A549 (cell line): ENCODE results near the gene ATP8A2.

ENCODE experiments used
- HDAC2 ChIP-seq: fragments of 200-600 bp; sonication (generic); IDR thresholded peaks from 2 replicates; pipeline ENCODE4 v1.6.1; 2016
- HOXA7 ChIP-seq: fragments of 250-450 bp; sonication (Bioruptor Pico); IDR thresholded peaks from 2 replicates; pipeline ENCODE4 v1.5.0; 2020; ENCODE audit warnings: mild to moderate bottlenecking, moderate library complexity
- NFE2L2 ChIP-seq: fragments of 150-350 bp; conservative IDR thresholded peaks from 2 replicates; pipeline ENCODE4 v1.6.1; 2014; ENCODE audit warnings: low read length
- POLR2A ChIP-seq: IDR thresholded peaks from 2 replicates; pipeline ENCODE4 v1.6.1; 2012; ENCODE audit warnings: mild to moderate bottlenecking, low read length
- POLR2AphosphoS2 ChIP-seq: conservative IDR thresholded peaks from 2 replicates; pipeline ENCODE4 v1.6.1; 2012; ENCODE audit warnings: low read length, improper control_type of control experiment, inconsistent platforms
- TF ChIP-seq, protein P1 (sequence below): fragments of >200 bp; sonication (Bioruptor Twin); formaldehyde crosslinking; IDR thresholded peaks from 3 replicates; pipeline ENCODE4 v1.5.1; 2016
- TF ChIP-seq, protein P2 (sequence below): fragments of 200-600 bp; sonication (generic); IDR thresholded peaks from 2 replicates; pipeline ENCODE4 v1.6.1; 2016; ENCODE audit warnings: antibody characterized with exemption, mild to moderate bottlenecking, moderate library complexity

DNA sequence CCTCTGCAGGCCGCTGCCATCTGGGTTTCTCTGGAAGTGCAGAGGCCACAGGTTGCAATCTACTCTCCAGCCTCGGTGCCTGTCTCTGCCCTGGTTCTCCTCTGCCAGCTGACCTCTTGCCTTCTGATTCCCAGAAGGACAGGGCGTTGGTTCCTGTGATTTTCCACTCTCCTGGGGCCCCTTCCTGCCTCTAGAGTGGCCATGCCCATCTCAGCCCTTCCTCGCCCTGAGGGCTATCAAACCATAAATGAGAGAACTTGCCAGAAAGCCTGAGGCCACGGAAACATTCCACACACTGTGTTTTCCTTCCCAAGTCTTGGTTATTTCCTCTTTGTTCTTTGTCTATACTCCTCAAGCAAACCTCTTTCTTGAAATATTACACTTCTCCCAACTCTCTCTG, 533.8 kb downstream of the ATP8A2 start:
- no peak for TF ChIP-seq NFE2L2
- no peak for TF ChIP-seq POLR2A
- no peak for TF ChIP-seq POLR2AphosphoS2
- TF ChIP-seq HOXA7 (CRISPR knock-in tag): no peak
- TF ChIP-seq, protein P1, sequence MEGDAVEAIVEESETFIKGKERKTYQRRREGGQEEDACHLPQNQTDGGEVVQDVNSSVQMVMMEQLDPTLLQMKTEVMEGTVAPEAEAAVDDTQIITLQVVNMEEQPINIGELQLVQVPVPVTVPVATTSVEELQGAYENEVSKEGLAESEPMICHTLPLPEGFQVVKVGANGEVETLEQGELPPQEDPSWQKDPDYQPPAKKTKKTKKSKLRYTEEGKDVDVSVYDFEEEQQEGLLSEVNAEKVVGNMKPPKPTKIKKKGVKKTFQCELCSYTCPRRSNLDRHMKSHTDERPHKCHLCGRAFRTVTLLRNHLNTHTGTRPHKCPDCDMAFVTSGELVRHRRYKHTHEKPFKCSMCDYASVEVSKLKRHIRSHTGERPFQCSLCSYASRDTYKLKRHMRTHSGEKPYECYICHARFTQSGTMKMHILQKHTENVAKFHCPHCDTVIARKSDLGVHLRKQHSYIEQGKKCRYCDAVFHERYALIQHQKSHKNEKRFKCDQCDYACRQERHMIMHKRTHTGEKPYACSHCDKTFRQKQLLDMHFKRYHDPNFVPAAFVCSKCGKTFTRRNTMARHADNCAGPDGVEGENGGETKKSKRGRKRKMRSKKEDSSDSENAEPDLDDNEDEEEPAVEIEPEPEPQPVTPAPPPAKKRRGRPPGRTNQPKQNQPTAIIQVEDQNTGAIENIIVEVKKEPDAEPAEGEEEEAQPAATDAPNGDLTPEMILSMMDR: no peak
- no peak for TF ChIP-seq HDAC2
- TF ChIP-seq, protein P2, sequence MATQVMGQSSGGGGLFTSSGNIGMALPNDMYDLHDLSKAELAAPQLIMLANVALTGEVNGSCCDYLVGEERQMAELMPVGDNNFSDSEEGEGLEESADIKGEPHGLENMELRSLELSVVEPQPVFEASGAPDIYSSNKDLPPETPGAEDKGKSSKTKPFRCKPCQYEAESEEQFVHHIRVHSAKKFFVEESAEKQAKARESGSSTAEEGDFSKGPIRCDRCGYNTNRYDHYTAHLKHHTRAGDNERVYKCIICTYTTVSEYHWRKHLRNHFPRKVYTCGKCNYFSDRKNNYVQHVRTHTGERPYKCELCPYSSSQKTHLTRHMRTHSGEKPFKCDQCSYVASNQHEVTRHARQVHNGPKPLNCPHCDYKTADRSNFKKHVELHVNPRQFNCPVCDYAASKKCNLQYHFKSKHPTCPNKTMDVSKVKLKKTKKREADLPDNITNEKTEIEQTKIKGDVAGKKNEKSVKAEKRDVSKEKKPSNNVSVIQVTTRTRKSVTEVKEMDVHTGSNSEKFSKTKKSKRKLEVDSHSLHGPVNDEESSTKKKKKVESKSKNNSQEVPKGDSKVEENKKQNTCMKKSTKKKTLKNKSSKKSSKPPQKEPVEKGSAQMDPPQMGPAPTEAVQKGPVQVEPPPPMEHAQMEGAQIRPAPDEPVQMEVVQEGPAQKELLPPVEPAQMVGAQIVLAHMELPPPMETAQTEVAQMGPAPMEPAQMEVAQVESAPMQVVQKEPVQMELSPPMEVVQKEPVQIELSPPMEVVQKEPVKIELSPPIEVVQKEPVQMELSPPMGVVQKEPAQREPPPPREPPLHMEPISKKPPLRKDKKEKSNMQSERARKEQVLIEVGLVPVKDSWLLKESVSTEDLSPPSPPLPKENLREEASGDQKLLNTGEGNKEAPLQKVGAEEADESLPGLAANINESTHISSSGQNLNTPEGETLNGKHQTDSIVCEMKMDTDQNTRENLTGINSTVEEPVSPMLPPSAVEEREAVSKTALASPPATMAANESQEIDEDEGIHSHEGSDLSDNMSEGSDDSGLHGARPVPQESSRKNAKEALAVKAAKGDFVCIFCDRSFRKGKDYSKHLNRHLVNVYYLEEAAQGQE: no peak
